ENCODE results near the gene DHX30. TPM values are rescaled to one million over a fixed set of nuclear protein-coding genes. Genes with fewer than 3 reads are reported as not detected.

Gene DHX30
- total RNA-seq, 1 experiment from 2014 or later = 84.5 TPM

- no peaks in the 10 kb centered on the region for H3K9me3 ChIP-seq (ENCODE audit: low read depth, low read length, poor library complexity, severe bottlenecking)
- no peak for TF ChIP-seq EZH2 (IDR thresholded peaks at IDR 0.05; ENCODE audit: borderline replicate concordance, low read depth, low read length, poor library complexity, severe bottlenecking)
- no peak for TF ChIP-seq CTCF (conservative IDR thresholded peaks at IDR 0.05; ENCODE audit: low read depth, low read length)
- CTCF ChIA-PET = no interaction called here
- no peaks in the 10 kb centered on the region for H3K27me3 ChIP-seq (replicated peaks; ENCODE audit: insufficient read depth, low read depth, low read length, poor library complexity)
- BruUV-seq (replicated peaks) = no TSS peak
- H3K27ac ChIP-seq (ENCODE audit: low read depth, low read length, poor library complexity, severe bottlenecking) = no peak overlapping the region
- intact Hi-C loops (cut with micrococcal nuclease; ENCODE audit: unreplicated experiment) = no loop called here
- peaks cover 15% of the 10 kb centered on the region for H3K36me3 ChIP-seq (ENCODE audit: insufficient read depth, low read length, poor library complexity, severe bottlenecking)
- POLR2A ChIA-PET (ENCODE audit: low non-redundant PET) = no interaction called here
- no peak for DNase-seq (ENCODE audit: low spot score)
- no peaks in the 10 kb centered on the region for H3K4me1 ChIP-seq (ENCODE audit: insufficient read depth, low read length, poor library complexity, severe bottlenecking)
- H3K4me3 ChIP-seq (ENCODE audit: low read depth, low read length, poor library complexity, severe bottlenecking) = no peak overlapping the region
These were observed 71.5 kb downstream of the DHX30 start for GRCh38 chr3:47874438-47874837.

GRCh38 chr3:47874913-47875312 is 72.0 kb downstream of the DHX30 start:
- peaks cover 11% of the 10 kb centered on the region for H3K36me3 ChIP-seq (ENCODE audit: insufficient read depth, low read length, poor library complexity, severe bottlenecking)
- CTCF ChIA-PET = no interaction called here
- no peak for TF ChIP-seq EZH2 (IDR thresholded peaks at IDR 0.05; ENCODE audit: borderline replicate concordance, low read depth, low read length, poor library complexity, severe bottlenecking)

GRCh38 chr3:47877290-47877689 is 74.4 kb downstream of the DHX30 start:
- no peak overlapping the region for H3K4me3 ChIP-seq (ENCODE audit: low read depth, low read length, poor library complexity, severe bottlenecking)
- no TSS peak for BruUV-seq (replicated peaks)
- no peak overlapping the region for H3K27ac ChIP-seq (ENCODE audit: low read depth, low read length, poor library complexity, severe bottlenecking)
- intact Hi-C loops (cut with micrococcal nuclease; ENCODE audit: unreplicated experiment) = no loop called here
- DNase-seq (ENCODE audit: low spot score) = peak; percentile 22
- no peaks in the 10 kb centered on the region for H3K4me1 ChIP-seq (ENCODE audit: insufficient read depth, low read length, poor library complexity, severe bottlenecking)
- ChIA-PET POLR2A (ENCODE audit: low non-redundant PET) (no interaction called here), CTCF (no interaction called here)
- H3K27me3 ChIP-seq (replicated peaks; ENCODE audit: insufficient read depth, low read depth, low read length, poor library complexity) = no peaks in the 10 kb centered on the region
- H3K9me3 ChIP-seq (ENCODE audit: low read depth, low read length, poor library complexity, severe bottlenecking) = no peaks in the 10 kb centered on the region
- TF ChIP-seq EZH2 (IDR thresholded peaks at IDR 0.05; ENCODE audit: borderline replicate concordance, low read depth, low read length, poor library complexity, severe bottlenecking) (no peak), CTCF (conservative IDR thresholded peaks at IDR 0.05; ENCODE audit: low read depth, low read length) (no peak)
- H3K36me3 ChIP-seq (ENCODE audit: insufficient read depth, low read length, poor library complexity, severe bottlenecking) = no peaks in the 10 kb centered on the region

More at GRCh38 chr3:47874913-47875312, 72.0 kb downstream of the DHX30 start:
- no peak for DNase-seq (ENCODE audit: low spot score)
- H3K4me3 ChIP-seq (ENCODE audit: low read depth, low read length, poor library complexity, severe bottlenecking) = no peak overlapping the region
- intact Hi-C loops (cut with micrococcal nuclease; ENCODE audit: unreplicated experiment) = no loop called here
- H3K9me3 ChIP-seq (ENCODE audit: low read depth, low read length, poor library complexity, severe bottlenecking) = no peaks in the 10 kb centered on the region
- BruUV-seq (replicated peaks) = no TSS peak
- no peaks in the 10 kb centered on the region for H3K27me3 ChIP-seq (replicated peaks; ENCODE audit: insufficient read depth, low read depth, low read length, poor library complexity)
- H3K4me1 ChIP-seq (ENCODE audit: insufficient read depth, low read length, poor library complexity, severe bottlenecking) = no peaks in the 10 kb centered on the region
- no peak overlapping the region for H3K27ac ChIP-seq (ENCODE audit: low read depth, low read length, poor library complexity, severe bottlenecking)
- POLR2A ChIA-PET (ENCODE audit: low non-redundant PET) = no interaction called here

- no peak for DNase-seq (ENCODE audit: low spot score)
- POLR2A ChIA-PET (ENCODE audit: low non-redundant PET) = no interaction called here
- Histone ChIP-seq H3K4me1 (ENCODE audit: insufficient read depth, low read length, poor library complexity, severe bottlenecking) (no peaks in the 10 kb centered on the region), H3K27me3 (replicated peaks; ENCODE audit: insufficient read depth, low read depth, low read length, poor library complexity) (no peaks in the 10 kb centered on the region), H3K9me3 (ENCODE audit: low read depth, low read length, poor library complexity, severe bottlenecking) (no peaks in the 10 kb centered on the region), H3K27ac (ENCODE audit: low read depth, low read length, poor library complexity, severe bottlenecking) (no peak overlapping the region), H3K36me3 (ENCODE audit: insufficient read depth, low read length, poor library complexity, severe bottlenecking) (no peaks in the 10 kb centered on the region), H3K4me3 (ENCODE audit: low read depth, low read length, poor library complexity, severe bottlenecking) (no peak overlapping the region)
- TF ChIP-seq EZH2 (IDR thresholded peaks at IDR 0.05; ENCODE audit: borderline replicate concordance, low read depth, low read length, poor library complexity, severe bottlenecking) (no peak), CTCF (conservative IDR thresholded peaks at IDR 0.05; ENCODE audit: low read depth, low read length) (no peak)
- BruUV-seq (replicated peaks) = no TSS peak
- intact Hi-C loops (cut with micrococcal nuclease; ENCODE audit: unreplicated experiment) = no loop called here
- CTCF ChIA-PET = no interaction called here
These were observed 74.8 kb downstream of the DHX30 start for GRCh38 chr3:47877719-47878118.
